RWPE2 (cell line): ENCODE results near the gene DLG2.

Source experiments
- ATAC-seq: fragments of 200-7000 bp; cut with Tn5 transposase; 3 replicates; pipeline ENCODE4 v1.9.1; 2021; ENCODE audit warnings: low read depth
- DNase-seq: peaks from one replicate; pipeline ENCODE4 v3.0.0-alpha.2; 2020; ENCODE audit warnings: low spot score
- H3K27ac ChIP-seq: fragments of 450-650 bp; 2 replicates; pipeline ENCODE4 v1.5.1; 2017; ENCODE audit warnings: mild to moderate bottlenecking; ENCODE audit not compliant: poor library complexity, severe bottlenecking
- H3K27me3 ChIP-seq: fragments of 250-450 bp; sonication (Bioruptor Pico); 2 replicates; pipeline ENCODE4 v1.5.1; 2021; ENCODE audit warnings: mild to moderate bottlenecking, moderate library complexity; ENCODE audit not compliant: insufficient read depth, poor library complexity, severe bottlenecking
- H3K36me3 ChIP-seq: fragments of 250-450 bp; sonication (Bioruptor Pico); 2 replicates; pipeline ENCODE4 v1.5.1; 2020; ENCODE audit warnings: low read depth, mild to moderate bottlenecking, moderate library complexity
- H3K4me1 ChIP-seq: fragments of 250-450 bp; sonication (Bioruptor Pico); 2 replicates; pipeline ENCODE4 v1.5.1; 2021; ENCODE audit warnings: mild to moderate bottlenecking, moderate library complexity; ENCODE audit not compliant: insufficient read depth, poor library complexity, severe bottlenecking
- H3K4me3 ChIP-seq: fragments of 250-450 bp; sonication (Bioruptor Pico); 2 replicates; pipeline ENCODE4 v1.5.1; 2021; ENCODE audit warnings: mild to moderate bottlenecking, moderate library complexity; ENCODE audit not compliant: severe bottlenecking
- H3K9me3 ChIP-seq: fragments of 250-450 bp; sonication (Bioruptor Pico); 2 replicates; pipeline ENCODE4 v1.5.1; 2021; ENCODE audit warnings: mild to moderate bottlenecking, moderate library complexity; ENCODE audit not compliant: severe bottlenecking
- CTCF ChIP-seq: fragments of 450-650 bp; IDR thresholded peaks from one replicate; pipeline ENCODE4 v1.5.1; 2017; ENCODE audit warnings: mild to moderate bottlenecking, moderate library complexity; ENCODE audit not compliant: poor library complexity, severe bottlenecking

DLG2 gene

GRCh38 chr11:84389696-84390095 lies 1237.4 kb downstream of the DLG2 start:
- Histone ChIP-seq H3K36me3 (no peaks in the 10 kb centered on the region), H3K27me3 (no peaks in the 10 kb centered on the region), H3K27ac (no peak overlapping the region), H3K4me3 (no peak overlapping the region), H3K4me1 (no peaks in the 10 kb centered on the region), H3K9me3 (no peaks in the 10 kb centered on the region)
- TF ChIP-seq CTCF: no peak
- DNase-seq: no peak
- ATAC-seq: no peak

GRCh38 chr11:84384731-84385130 lies 1242.4 kb downstream of the DLG2 start:
- Histone ChIP-seq H3K36me3 (no peaks in the 10 kb centered on the region), H3K27me3 (no peaks in the 10 kb centered on the region), H3K4me1 (no peaks in the 10 kb centered on the region), H3K9me3 (no peaks in the 10 kb centered on the region), H3K27ac (no peak overlapping the region), H3K4me3 (no peak overlapping the region)
- peak; percentile 83 for TF ChIP-seq CTCF
- DNase-seq (no peak), ATAC-seq (no peak)

DNA sequence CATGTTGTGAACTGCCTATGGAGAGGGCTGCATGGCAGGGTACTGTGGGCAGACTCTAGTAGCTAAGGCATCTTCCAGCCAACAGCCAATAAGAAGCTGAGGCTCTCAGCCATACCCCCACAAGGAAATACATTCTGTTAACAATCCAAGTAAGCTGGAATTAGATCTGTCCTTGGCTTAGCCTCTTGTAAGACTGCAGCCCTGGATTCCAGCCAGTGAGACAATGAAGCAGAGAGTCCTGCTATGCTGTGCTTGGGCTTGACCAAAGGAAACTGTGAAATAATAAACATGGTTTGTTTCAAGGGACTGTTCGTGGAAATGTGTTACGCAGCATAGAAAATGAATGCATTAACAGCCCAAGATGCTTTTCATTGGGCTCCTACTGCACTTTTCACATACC lies 1243.6 kb downstream of the DLG2 start:
- no peak for TF ChIP-seq CTCF
- ATAC-seq (no peak), DNase-seq (no peak)

GRCh38 chr11:84381666-84382065 lies 1245.5 kb downstream of the DLG2 start:
- no peaks in the 10 kb centered on the region for H3K9me3 ChIP-seq
- no peak overlapping the region for H3K4me3 ChIP-seq
- H3K27me3 ChIP-seq: no peaks in the 10 kb centered on the region
- no peak for ATAC-seq
- H3K27ac ChIP-seq: no peak overlapping the region
- TF ChIP-seq CTCF: no peak
- H3K36me3 ChIP-seq: no peaks in the 10 kb centered on the region
- no peaks in the 10 kb centered on the region for H3K4me1 ChIP-seq
- DNase-seq: no peak

More for the DNA sequence above, 1243.6 kb downstream of the DLG2 start:
- H3K4me3 ChIP-seq: no peak overlapping the region
- no peaks in the 10 kb centered on the region for H3K36me3 ChIP-seq
- no peaks in the 10 kb centered on the region for H3K9me3 ChIP-seq
- H3K27me3 ChIP-seq: no peaks in the 10 kb centered on the region
- H3K27ac ChIP-seq: no peak overlapping the region
- H3K4me1 ChIP-seq: no peaks in the 10 kb centered on the region

DNA sequence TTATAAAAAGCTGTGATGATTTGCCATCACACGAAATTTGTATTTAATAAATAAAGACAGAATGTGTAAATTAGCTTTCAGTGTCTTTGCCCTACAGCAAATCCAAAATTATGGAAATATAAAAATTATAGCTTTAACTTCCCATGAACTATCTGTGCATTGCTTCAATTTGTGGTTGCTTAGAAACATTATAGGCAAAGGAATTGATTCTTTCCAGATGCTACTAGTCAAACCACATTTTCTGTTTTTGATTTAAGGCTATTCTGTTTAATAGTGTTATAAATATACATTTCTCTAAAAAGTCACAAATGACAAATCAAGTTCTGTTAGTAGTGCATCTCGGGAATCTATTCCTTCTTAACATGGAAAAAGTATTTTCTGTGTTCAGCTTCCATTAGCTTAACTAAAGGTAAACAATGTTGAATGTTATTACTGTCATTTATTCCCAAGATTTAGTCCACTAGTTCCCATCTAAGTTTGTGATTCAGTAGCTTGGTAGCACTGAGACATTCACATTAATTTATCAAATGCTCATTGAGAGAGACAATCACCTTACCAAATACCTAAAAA lies 1254.7 kb downstream of the DLG2 start:
- Histone ChIP-seq H3K4me3 (no peak overlapping the region), H3K27ac (no peak overlapping the region), H3K4me1 (no peaks in the 10 kb centered on the region), H3K27me3 (no peaks in the 10 kb centered on the region), H3K36me3 (no peaks in the 10 kb centered on the region), H3K9me3 (no peaks in the 10 kb centered on the region)
- no peak for ATAC-seq
- no peak for DNase-seq
- no peak for TF ChIP-seq CTCF
